ENCODE data around the gene CDH22.

- no peak for TF ChIP-seq CTCF (conservative IDR thresholded peaks at IDR 0.05)
- no peak for TF ChIP-seq ZFX (IDR thresholded peaks at IDR 0.05)
These were observed 116.7 kb downstream of the CDH22 start for GRCh38 chr20:46191611-46192010.

Data from C4-2B (cell line).